HPDE6-E6E7 (cell line): ENCODE data around the gene LRIT1.

Source experiments
- DNase-seq: peaks from one replicate; pipeline ENCODE4 v3.0.0; 2011; ENCODE audit warnings: missing footprints; ENCODE audit errors: extremely low spot score

Gene LRIT1

DNA sequence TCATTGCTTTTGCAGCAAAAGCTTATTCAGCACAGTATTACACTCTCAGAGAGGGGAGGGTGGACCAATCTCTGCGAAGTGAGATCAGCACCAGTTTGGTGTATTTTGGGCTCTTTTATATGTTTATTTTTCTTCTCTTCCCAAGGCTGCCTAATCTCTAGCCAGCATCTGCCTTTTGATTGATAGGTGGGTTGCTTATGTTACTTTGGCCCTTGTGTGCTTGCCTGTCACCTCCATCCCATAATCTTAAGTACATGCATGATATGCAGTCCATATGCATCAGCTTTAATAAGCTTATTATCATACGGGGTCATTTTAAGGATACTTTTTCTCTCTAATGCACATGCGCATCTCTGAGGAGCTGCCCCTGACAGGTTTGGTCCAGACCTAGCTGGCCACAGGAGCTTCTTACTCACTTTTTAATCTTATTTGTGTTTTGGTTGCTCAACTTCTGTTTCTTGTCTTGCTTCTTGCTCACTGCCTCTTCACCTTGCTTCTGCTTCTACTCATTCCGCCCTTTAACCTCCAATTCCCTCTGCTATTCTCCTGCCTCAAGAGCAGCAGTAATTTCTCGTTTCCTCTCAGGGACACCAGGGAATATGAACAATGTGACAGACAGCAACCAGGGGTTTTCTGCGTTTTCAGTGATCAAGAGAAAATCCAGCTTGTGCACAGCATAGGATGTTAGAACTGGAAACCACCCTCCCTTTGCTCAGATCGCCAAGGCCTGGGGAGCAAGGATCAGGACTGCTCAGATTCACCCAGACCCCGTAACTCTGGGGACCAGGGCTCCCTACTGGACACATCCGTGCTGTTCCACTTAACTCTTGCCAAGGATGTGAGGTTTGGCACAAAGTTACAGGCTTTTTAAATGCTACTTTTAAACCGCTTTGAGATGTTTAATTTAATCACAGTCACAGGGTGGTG lies 13.5 kb upstream of the LRIT1 start:
- DNase-seq, result no peak

DNA sequence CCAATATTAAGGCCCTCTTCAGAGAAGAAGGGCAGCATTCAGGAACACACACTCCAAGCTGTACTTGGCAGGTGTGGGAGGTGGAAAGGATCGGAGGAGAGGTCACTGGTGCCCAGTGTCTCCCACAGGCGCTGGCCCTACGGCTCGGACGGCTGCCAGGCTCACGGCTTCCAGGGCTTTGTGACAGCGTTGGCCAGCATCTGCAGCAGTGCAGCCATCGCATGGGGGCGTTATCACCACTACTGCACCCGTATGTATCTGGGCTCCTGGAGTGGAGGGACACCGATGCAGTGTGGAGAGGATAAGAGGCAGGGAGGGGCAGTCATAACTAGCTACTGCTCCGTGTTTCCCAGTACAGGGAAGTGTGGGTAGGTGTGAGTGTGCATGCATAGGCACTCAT lies 7.4 kb upstream of the LRIT1 start:
- DNase-seq, result no peak

DNA sequence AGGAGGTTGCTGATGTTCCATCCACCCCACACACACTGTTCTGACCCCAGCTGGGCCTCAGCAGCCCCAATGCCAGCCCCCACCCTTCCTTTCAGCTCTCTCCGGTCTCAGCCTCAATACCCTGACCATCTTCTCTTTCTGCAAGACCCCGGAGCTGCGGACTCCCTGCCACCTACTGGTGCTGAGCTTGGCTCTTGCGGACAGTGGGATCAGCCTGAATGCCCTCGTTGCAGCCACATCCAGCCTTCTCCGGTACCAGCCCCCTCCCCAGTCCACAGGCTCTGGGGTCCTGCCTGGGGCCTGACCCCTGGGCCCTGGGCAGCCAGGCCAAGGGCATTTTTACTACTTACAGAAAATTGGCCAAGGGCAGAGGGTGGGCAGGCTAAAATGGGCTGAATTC lies 6.2 kb upstream of the LRIT1 start:
- no peak for DNase-seq

DNA sequence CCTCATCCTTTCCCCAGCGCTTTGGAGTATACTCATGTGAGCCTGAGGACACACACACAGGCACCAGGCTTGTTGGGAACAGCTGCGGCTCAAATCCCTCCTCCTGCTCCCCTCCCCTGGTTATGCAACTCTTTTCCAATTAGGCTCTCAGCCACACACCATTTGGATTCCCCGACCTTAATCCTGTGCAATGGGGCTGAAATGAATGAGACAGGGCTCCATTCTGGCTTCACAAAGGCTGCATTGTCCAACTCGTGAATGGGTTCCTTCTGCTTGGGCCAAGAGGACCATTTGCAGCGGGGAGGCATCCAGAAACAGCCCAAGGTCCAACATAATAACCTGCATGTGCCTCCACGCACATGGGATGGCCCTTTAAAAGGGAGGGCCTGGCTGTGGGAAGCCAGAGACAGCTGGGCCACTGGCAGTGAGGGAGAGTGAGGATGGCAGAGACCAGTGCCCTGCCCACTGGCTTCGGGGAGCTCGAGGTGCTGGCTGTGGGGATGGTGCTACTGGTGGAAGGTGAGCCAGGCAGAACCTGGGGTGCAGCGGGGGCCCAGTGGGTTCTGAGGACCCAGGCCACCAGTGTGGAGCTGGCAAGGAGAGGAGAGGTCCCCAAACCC lies 3.4 kb upstream of the LRIT1 start, which contains the start of gene RGR:
TSS of gene RGR (plus strand) at position 403 of the 620 bp plus-strand sequence. CDS start at position 441, 38 bp downstream.
- DNase-seq, result no peak

DNA sequence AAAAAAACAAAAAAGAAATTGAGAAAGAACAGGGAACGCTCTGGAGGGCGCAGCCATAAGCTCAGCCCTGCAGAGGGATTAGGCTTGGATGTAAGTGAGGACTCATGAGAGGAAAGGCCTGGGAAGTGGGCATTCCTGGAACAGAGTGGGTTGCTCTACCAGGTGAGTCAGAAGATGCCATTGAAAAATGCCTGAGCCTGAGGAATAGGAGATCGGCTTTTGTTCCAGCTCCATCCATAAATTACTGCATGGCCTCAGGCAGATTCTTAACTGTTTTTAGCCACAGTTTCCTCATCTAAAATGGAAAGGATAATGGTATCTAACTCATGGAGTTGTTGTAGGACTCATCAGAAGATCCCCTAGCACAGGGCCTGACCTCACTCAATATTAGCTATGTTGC lies 2.4 kb upstream of the LRIT1 start:
- no peak for DNase-seq

DNA sequence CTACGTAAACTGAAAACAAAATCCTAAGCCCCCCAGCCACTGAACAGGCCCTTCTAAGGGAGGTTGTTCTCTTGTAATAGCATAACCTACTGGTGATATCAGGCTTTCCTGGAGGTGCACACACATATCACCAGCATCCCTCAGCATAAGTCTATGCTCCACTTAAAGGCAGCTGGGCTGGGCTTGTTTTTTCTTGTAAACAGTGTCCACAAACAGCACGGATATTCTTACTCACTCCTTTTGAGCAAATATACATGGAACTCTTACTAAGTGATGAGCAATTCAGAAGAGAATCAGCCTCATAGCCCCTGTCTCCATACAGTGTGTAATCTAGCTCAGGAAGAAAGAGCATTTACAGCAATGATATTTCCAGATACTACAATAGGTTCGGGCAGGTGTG lies 2.4 kb downstream of the LRIT1 start:
- no peak for DNase-seq

DNA sequence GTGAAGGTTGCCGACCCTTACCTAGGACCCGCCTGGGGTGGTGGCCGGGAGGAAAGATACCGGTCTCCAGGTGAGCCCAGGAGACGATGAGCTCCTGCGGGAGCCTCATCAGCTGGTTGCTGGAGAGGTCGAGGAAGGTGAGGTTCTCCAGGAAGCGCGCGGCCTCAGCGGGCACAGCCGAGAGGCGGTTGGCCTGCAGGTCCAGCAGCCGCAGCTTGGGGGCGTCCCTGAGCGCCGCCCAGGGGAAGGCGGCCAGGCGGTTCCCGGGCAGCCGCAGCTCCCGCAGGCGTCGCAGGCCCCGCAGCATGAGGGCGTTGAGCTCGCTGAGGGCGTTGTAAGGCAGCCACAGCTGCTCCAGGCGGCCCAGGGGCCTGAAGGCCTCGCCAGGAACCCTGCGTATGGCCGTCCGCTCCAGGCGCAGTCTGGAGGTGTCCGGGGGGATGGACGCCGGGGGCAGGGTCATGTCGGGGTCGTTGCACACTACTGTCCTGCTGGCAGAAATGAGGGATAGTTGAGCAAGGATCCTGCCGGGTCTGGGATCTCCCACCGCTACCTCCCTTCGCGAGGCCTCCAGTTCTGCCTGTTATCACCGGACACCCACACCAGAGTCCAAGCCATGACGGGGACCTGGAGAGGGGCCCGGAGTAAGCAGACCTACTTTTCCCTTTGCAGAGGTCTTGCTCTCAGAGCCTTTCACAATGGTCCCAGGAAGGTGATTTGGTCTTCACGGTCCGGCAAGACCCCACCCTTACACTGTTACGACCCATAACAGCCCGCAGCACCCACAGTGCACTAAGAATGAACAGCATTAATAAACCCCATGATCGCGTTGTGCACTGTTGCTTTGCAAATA lies 3.9 kb downstream of the LRIT1 start:
- no peak for DNase-seq

DNA sequence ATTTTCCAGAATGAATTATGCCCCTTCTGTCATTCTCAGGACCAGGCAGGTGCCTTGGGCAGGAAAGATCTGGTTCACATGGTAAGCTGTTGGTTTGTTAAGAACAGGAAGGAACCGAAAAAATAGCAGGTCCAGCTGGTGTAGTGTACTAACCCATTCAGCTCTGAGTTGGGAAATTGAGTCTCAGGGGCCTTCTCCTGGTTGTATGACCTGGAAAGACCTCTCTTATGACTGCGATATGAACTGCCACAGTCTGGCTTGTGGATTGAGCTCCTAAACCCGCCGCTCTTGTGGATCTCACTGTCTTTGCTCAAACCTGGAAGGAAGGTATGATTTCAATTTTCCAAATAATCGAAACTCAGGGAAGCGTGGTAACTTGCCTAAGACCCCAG lies 4.5 kb downstream of the LRIT1 start:
- no peak for DNase-seq

DNA sequence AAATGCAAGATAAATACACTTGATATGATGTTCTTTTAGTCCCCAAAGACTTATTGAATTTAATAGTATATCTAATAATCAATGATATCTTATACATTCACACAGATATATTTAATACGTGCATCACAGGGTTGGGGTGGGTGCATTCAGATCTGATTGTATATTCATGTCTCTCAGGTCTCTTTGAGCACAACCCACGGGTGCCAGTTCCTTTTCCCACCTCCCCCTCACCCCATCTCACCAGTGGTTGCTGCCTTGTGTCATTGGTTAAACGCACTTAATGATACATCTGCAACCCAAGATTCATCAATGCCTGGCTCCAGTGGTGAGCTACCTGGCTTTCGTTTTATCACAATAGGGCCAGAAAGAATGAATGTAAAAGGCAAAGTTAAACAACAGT lies 6.2 kb downstream of the LRIT1 start:
- no peak for DNase-seq

DNA sequence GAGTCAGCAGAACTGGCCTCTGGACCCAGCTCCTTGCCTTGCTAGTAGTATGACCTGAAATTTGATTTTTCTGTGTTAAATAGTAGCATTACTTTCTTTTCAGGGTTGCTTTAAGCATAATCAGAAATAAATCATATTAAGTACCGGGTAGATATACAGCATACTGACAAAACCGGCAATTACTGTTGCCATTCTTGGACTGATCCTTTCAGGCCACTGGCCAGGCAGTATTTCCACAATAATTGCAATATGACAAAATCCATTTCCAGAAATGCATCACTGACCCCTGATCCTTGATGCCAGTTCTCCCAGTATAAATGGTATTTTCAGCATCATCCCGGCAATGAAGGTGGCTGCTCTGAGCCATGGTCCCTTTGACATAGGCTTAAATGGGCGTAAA lies 6.9 kb downstream of the LRIT1 start:
- DNase-seq, result no peak

DNA sequence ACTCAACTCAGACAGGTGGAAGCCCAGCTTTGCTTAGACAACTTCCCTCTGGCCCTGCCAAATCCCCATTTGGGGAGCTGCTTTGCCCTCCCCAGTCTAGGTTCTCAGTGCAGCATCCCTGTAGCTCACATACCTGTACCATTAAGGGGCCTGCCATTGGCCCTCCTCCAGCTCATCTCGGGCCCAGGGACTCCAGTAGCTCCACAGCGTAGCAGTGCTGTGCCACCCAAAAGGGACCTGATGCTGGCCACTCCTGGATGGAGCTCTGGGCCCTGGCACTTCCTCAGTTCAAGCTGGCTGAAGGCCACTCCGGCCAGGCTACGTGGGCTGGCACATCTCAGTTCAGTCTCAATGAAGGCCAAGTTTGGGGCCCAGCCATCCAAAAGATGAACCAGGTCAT lies 7.4 kb downstream of the LRIT1 start:
- DNase-seq, result no peak

DNA sequence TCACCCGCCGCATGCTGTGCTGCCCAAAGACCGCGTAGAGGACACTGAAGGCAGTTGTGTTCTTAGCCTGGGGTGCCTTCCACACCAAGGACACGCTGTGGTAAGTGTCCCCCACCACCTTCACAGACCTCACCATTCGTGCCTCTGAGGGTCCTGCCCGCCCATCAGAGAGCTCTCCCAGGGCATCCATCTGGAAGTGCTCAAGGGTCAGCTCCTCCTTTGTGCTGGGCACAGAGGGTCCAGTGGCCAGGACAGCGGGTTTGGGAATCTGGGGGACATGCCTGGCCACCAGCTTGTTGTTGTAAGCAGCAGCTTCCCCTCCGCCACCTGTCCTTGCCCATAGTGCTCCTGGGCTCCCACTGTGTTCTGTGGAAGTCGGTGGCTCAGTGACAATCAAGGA lies 9.0 kb downstream of the LRIT1 start:
- DNase-seq, result no peak

DNA sequence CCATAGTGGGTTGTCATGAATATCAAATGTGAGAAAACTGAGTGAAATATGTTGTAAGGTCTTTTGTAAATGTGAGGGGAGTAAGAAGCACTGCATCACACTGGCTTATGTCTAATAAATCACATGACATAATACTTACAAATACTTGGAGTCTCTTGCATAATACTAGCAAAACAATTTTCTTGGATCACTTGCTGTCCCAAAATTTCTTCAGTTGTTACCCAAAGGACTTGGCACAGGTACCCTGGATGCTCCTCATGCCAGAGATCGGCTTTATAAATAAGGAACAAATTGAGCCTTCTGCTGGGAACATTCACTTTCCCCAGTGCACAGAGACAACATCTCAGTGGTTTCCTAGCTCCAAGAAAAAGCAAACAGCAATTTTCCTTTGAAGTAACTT lies 11.0 kb downstream of the LRIT1 start:
- no peak for DNase-seq

DNA sequence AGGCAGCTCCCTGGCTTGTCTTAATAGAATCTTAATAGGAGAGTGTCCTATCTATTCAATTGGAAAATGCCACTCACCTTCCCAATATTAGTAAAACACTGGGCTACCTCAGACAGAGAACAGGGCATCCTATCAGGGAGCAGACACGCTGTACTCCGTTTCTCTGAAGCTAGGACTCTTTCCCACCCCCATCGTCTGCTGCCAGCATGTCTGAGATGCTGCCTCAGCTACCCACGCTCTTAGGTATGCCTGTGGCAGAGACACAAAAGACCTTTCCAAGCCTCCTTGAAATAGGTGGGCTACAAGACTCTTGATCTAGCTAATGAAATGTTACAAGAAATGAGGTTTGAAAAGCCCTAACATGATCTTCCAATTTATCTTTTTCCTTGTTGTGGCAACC lies 13.5 kb downstream of the LRIT1 start:
- no peak for DNase-seq

DNA sequence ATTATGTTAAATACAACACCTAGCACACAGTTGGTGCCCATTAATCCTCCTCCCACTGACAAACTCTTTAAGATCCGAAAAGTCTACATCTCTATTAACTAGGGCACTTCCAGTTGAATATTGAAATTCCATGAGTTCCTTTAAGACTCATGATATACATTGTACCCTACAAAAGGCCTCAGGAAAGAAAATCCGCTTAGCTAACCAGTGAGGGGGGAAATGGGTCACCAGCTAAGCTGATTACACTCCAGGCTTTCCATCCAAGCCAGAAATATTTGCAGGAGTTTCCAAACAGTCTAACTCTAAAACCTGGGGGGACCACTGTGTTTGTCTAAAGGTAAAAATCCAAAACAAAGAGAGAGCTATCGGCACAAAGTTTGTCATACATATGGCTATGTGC lies 14.7 kb downstream of the LRIT1 start:
- no peak for DNase-seq

DNA sequence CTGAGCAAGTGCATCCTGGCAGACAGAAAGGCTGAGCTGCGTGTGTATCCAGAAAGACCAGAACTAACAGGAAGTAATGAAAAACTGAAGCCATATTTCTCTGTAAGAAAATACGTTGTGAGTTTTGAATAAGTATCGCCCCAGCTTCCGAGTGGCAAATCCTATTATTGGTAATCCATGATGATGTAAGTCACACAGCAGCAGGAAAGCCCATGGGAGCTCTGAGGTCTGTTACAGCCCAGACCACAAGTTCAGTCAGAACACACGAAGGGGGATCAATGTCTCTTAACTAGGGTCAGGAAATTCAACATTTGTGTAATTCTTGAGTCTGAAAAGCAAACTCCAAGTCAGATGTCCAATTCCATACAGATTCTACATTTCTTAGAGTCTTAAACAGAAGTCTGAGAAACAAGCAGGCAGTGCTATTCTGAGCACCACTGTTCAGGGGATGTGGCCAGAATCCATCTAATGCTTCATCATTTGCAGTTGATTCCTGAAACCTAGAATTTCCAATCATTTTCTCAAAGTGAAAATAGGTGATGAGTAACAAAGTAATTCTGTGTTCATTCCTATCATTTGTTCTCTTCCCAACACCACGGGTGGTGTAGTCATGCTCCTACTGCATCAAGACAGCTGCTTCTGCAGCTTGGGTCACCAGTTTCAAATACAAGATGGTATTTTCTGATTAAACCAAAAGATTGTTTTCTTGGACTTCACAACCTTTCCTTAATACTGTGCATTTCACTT lies 15.7 kb downstream of the LRIT1 start, which contains the start of gene LRIT2:
TSS of gene LRIT2 (minus strand) at position 118 of the 747 bp plus-strand sequence. CDS start at position 94, 24 bp downstream.
- DNase-seq, result no peak

DNA sequence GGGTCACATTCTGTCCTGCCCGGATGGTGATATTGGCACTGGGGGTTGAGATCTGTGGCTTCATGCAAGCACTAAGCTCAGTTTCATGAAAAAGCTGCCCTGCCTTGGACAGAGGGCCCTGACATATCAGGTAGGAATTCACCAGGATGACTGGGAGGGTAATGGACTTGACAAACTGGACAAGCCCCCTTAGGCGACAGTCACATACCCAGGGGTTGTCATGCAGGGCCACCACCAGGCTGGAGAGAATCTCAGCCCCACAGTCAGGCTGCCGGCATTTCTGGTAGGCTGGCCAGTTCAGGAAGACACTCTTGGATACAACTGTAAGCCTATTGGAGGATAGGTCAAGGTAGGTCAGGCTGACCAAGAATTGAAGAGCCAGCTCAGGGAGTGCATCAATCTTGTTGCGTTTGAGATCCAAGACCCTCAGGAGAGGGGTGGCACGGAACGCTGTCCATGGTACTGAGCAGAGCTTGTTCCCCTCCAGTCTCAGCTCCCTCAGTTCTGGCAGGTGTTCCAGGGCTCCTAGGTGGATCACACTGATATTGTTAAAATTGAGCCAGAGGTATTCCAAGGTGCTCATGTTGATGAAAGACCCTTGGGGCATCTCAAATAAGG lies 16.8 kb downstream of the LRIT1 start:
- DNase-seq, result no peak

DNA sequence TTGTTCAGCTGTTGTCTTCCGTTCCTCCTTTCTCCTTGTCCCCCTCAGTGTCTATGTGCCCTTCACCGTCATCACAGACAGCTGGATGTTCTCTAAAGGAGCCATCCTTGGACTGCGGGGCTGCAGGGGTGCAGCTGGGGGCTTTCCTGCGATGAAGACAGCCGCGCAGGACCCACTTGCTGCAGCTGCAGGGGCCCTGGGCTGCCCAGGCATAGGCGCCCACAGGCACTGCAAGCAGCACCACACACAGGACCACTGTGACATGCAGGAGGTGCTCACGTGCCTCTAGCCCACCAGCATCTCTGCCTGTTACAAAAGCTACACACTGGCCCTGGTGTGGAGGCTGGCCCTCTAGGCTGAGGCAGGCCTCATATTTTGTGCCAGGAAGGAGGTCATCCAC lies 19.4 kb downstream of the LRIT1 start:
- DNase-seq, result no peak

DNA sequence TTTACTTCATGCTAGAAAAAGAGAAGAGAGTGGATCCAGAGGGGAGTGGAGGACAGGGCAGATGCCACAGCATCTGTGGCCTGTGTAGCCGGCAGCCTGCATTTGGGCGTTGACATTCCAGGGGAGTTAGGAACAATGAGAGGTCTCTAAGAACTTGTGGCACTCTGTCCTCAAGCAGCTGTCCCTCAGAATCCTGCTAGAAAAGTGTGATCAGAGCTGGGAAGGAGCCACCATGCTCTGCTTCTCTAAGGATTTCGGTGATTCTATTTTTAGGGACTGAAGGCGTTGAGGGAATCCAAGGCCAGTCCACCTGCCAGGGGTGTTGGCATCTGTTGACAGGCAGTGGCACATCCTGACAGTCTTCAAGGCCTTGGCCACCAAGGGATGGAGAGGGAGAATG lies 23.6 kb downstream of the LRIT1 start:
- no peak for DNase-seq

DNA sequence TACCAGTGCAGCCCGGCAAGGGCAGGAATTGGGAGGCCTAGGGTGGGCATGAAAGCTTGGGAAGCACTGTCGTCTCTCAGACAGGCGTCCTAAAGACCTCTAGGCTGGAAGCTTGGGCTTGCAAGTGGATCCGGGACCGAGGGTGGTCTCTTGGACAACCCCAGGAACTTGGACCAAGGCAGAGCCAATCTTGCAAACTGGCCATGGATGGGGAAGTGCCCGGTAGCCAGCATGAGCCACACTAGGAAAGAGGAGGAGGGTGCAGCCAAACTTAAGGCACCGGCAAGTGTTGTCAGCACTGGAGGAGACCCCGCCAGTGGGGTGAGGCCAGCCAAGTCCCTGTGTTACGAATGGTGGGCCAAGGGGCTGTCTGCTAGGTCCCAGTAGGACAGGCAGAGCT lies 24.5 kb downstream of the LRIT1 start:
- DNase-seq, result no peak

DNA sequence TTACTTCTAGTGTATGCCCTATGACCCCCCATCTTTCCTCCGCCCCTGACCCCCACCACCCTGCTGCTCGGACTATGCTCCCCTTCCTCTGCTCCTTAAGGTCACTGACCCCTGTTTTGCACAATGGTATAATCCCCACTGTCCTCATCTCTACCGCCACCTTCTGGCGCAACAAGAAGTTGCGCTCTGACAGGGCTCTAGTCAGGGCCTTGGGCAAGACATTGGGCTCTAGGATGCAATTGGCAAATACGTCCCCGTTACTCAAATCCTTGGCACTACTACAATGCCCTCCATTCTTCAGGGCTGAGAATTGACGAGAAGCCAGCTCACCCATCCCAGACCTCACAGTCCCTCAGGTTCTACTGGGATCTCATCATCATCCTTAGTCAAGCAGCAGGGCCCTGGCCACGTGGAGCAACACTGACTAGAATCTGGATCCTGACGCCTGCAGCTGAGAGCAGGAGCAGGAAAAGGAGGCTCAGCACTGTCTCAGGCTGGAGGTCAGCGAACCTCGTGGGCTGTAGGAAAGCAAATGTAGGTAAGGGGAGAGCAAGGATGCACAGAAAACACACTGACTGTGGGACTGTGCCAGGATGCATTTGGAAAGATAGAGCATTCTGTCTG lies 26.6 kb downstream of the LRIT1 start:
- no peak for DNase-seq
